Ishikawa (cell line): ENCODE data around the gene GALNT7.
A peak's percentile ranks its signal among the peaks of the same experiment; 100 is the strongest.

Experiments used
- CEBPB ChIP-seq: IDR thresholded peaks from 2 replicates; pipeline ENCODE4 v1.6.1; 2012
- CREB1 ChIP-seq: IDR thresholded peaks from 2 replicates; pipeline ENCODE4 v1.6.1; 2012; ENCODE audit warnings: low read depth
- EGR1 ChIP-seq: IDR thresholded peaks from 2 replicates; pipeline ENCODE4 v1.6.1; 2012
- EP300 ChIP-seq: IDR thresholded peaks from 2 replicates; pipeline ENCODE4 v1.6.1; 2012; ENCODE audit warnings: borderline replicate concordance
- FOXM1 ChIP-seq: IDR thresholded peaks from 2 replicates; pipeline ENCODE4 v1.6.1; 2012; ENCODE audit warnings: low read depth, borderline replicate concordance
- MAX ChIP-seq: IDR thresholded peaks from 2 replicates; pipeline ENCODE4 v1.6.1; 2012
- NFIC ChIP-seq: IDR thresholded peaks from 2 replicates; pipeline ENCODE4 v1.6.1; 2012
- RAD21 ChIP-seq: IDR thresholded peaks from 2 replicates; pipeline ENCODE4 v1.6.1; 2012; ENCODE audit warnings: low read depth
- TAF1 ChIP-seq: IDR thresholded peaks from 2 replicates; pipeline ENCODE4 v1.6.1; 2012; ENCODE audit warnings: low read depth, mild to moderate bottlenecking
- TCF12 ChIP-seq: IDR thresholded peaks from 2 replicates; pipeline ENCODE4 v1.6.1; 2012; ENCODE audit warnings: low read depth
- TEAD4 ChIP-seq: IDR thresholded peaks from 2 replicates; pipeline ENCODE4 v1.6.1; 2012
- USF1 ChIP-seq: IDR thresholded peaks from 2 replicates; pipeline ENCODE4 v1.6.1; 2012
- YY1 ChIP-seq: IDR thresholded peaks from 2 replicates; pipeline ENCODE4 v1.6.1; 2012; ENCODE audit warnings: low read depth
- ZBTB7A ChIP-seq: IDR thresholded peaks from 2 replicates; pipeline ENCODE4 v1.6.1; 2012; ENCODE audit warnings: low read depth
- TF ChIP-seq, protein P1 (sequence below): IDR thresholded peaks from 2 replicates; pipeline ENCODE4 v1.6.1; 2012; ENCODE audit warnings: low read depth, mild to moderate bottlenecking

Gene GALNT7

GRCh38 chr4:173262375-173262774 lies 93.8 kb downstream of the GALNT7 start:
- no peak for TF ChIP-seq USF1
- no peak for TF ChIP-seq CEBPB
- no peak for TF ChIP-seq RAD21
- TF ChIP-seq MAX = no peak
- TF ChIP-seq, protein P1, sequence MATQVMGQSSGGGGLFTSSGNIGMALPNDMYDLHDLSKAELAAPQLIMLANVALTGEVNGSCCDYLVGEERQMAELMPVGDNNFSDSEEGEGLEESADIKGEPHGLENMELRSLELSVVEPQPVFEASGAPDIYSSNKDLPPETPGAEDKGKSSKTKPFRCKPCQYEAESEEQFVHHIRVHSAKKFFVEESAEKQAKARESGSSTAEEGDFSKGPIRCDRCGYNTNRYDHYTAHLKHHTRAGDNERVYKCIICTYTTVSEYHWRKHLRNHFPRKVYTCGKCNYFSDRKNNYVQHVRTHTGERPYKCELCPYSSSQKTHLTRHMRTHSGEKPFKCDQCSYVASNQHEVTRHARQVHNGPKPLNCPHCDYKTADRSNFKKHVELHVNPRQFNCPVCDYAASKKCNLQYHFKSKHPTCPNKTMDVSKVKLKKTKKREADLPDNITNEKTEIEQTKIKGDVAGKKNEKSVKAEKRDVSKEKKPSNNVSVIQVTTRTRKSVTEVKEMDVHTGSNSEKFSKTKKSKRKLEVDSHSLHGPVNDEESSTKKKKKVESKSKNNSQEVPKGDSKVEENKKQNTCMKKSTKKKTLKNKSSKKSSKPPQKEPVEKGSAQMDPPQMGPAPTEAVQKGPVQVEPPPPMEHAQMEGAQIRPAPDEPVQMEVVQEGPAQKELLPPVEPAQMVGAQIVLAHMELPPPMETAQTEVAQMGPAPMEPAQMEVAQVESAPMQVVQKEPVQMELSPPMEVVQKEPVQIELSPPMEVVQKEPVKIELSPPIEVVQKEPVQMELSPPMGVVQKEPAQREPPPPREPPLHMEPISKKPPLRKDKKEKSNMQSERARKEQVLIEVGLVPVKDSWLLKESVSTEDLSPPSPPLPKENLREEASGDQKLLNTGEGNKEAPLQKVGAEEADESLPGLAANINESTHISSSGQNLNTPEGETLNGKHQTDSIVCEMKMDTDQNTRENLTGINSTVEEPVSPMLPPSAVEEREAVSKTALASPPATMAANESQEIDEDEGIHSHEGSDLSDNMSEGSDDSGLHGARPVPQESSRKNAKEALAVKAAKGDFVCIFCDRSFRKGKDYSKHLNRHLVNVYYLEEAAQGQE = no peak

GRCh38 chr4:173264245-173264644 lies 95.6 kb downstream of the GALNT7 start:
- no peak for TF ChIP-seq TAF1
- no peak for TF ChIP-seq TCF12
- TF ChIP-seq, protein P1 = no peak
- TF ChIP-seq USF1 = no peak
- TF ChIP-seq EP300 = no peak
- TF ChIP-seq CREB1 = no peak
- TF ChIP-seq FOXM1 = no peak
- no peak for TF ChIP-seq EGR1
- TF ChIP-seq CEBPB = no peak
- TF ChIP-seq YY1 = no peak
- no peak for TF ChIP-seq RAD21
- TF ChIP-seq MAX = no peak
- no peak for TF ChIP-seq ZBTB7A
- TF ChIP-seq TEAD4 = no peak

DNA sequence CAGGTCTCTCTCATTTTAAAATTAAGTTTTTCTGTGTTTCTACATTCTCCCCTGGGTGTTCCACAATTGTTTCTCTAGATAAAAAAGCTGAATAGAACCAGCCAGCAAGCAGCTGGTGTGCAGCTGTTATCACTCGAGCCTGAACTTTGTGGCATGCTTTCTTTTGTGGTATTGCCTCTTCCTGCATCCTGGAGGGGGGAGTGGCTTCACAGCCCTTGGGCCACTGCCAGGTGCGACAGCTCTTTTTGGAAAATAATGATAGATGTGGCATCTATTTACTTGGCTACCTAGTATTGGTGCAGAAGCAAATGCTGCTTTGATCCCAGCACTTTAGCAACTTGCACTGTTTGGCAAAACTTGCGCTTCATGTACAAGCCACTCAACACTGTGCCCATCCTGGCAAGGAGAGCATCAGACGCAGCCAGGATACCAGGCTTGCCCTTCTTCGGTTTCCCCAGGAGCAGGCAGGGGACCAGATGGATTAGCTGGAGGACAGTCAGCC lies 96.1 kb downstream of the GALNT7 start:
- TF ChIP-seq NFIC (peak; percentile 41), TCF12 (no peak), MAX (no peak), TEAD4 (no peak), TAF1 (no peak)

GRCh38 chr4:173265751-173266150 lies 97.1 kb downstream of the GALNT7 start:
- TF ChIP-seq ZBTB7A = no peak
- TF ChIP-seq RAD21 = no peak
- TF ChIP-seq, protein P1 = no peak
- TF ChIP-seq NFIC = no peak
- no peak for TF ChIP-seq EGR1
- TF ChIP-seq CEBPB = no peak
- TF ChIP-seq EP300 = no peak
- TF ChIP-seq TCF12 = no peak
- TF ChIP-seq USF1 = no peak
- no peak for TF ChIP-seq CREB1

DNA sequence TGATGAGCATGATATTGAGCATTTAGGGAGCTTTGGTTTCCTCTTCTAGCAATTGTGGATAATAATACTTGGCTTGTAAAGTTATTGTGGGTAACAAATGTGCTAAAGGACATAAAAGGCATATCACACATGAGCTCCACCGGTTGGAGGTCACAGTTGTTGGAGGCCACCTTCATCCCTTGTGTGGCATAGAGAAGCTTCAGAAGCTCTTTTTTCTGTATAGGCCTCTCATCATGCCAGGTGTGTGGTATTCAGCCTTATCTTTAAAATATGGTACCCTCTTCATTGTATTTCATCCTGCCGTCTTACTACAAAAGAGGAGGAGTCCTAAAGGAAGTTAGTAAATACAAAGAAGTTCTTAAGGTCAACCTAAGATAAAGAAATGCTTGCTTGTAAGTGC lies 99.1 kb downstream of the GALNT7 start:
- TF ChIP-seq ZBTB7A = no peak
- TF ChIP-seq FOXM1 = no peak
- no peak for TF ChIP-seq MAX
- TF ChIP-seq YY1 = no peak
- TF ChIP-seq CEBPB = no peak
- TF ChIP-seq TAF1 = no peak
